Stimulated activated naive B cell treated with anti-CD40 and anti-IgM and Interleukin-4, amounts not matched to agents 10 μg/mL and 1 μg/mL and 100 μg/mL, for 72 hours (primary cell): ENCODE results near the gene IFTAP.
"Not testable (repeated sequence)": the region's sequence is repeated elsewhere in the genome, so short reads cannot be mapped to it uniquely, and the experiment has no call there.

ENCODE experiments used
- ATAC-seq, 2 donors: fragments of 150-1000 bp; cut with Tn5 transposase; replicated peaks; 2 replicates each; pipeline ENCODE4 v1.10.0; 2021; ENCODE audit warnings: moderate library complexity in 1 of 2
- DNase-seq: peaks from one replicate; pipeline ENCODE4 v3.0.0; 2021
- H3K27ac Mint-ChIP-seq: one replicate; pipeline ENCODE4 v1.8.0; 2022; ENCODE audit warnings: mild to moderate bottlenecking, mixed read lengths
- H3K27me3 Mint-ChIP-seq, 2 donors: one replicate each; pipeline ENCODE4 v1.8.0; 2022; ENCODE audit warnings: mixed read lengths in 2 of 2
- H3K36me3 Mint-ChIP-seq, 2 donors: one replicate each; pipeline ENCODE4 v1.8.0; 2022; ENCODE audit warnings: mixed read lengths in 2 of 2, mild to moderate bottlenecking in 1 of 2
- H3K4me1 Mint-ChIP-seq, 2 donors: one replicate each; pipeline ENCODE4 v1.8.0; 2022; ENCODE audit warnings: mixed read lengths in 2 of 2, mild to moderate bottlenecking in 1 of 2
- H3K4me3 Mint-ChIP-seq, 2 donors: one replicate each; pipeline ENCODE4 v1.8.0; 2022; ENCODE audit warnings: mild to moderate bottlenecking in 2 of 2, mixed read lengths in 2 of 2, moderate library complexity in 1 of 2
- H3K9me3 Mint-ChIP-seq, 2 donors: one replicate each; pipeline ENCODE4 v1.8.0; 2022; ENCODE audit warnings: mixed read lengths in 2 of 2, mild to moderate bottlenecking in 1 of 2

IFTAP gene, protein sequence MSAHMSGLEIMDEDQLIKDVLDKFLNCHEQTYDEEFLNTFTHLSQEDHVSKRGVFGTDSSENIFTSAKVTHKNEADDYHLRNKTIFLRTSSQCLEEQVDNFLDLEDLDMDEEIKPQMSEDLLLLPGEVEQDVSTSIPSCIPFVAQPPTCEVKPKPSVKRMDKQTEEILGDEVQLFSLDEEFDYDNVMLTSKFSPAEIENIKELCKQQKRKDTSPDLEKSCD

DNA sequence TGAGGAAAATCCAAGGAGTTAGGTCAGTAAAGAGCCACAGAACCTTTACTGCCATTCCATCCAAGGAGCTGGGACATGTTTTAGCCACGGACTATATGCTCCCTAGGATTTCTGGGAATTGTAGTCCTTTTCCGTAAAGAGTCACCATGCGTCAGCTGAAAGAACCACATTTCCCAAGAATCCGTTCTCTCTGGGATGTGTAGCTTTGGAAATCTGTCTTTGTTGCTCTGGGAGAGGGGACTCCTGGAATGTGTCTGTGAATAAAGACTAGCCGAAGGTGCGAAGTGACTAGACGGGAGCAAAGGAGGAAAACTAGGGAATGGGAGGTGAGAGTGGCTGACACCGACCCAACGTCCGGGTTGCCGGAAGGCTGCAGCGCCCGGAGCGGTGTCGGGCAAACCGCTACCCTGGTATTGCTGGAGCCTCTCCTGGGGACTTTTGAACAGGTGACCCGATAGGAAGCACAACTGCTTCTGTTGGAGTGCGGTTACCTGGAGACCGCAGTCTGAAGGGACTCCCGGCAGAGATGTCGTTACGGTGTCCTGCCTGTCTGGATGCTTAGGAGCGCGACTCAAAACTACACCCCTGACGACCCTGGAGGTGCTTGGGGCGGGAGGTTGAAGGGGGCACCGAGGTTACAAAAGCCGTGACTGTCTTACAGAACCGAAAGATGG, at the start of gene IFTAP:
Gene IFTAP (plus strand): TSS at position 187 of the 674 bp plus-strand sequence. CDS start 15,602 bp downstream, outside the sequence.
- H3K9me3 Mint-ChIP-seq: no peaks in the 10 kb centered on the region
- DNase-seq (peak; percentile 15), ATAC-seq (peak; percentile 84 to 91)
- peaks cover 21 to 28% of the 10 kb centered on the region in 2 donors for H3K27me3 Mint-ChIP-seq
- peak within 1 kb of the TSS; percentile 95 to 96 for H3K4me3 Mint-ChIP-seq
- peaks cover 6 to 11% of the 10 kb centered on the region in 2 donors for H3K4me1 Mint-ChIP-seq
- peak within 1 kb of the TSS; percentile 84 for H3K27ac Mint-ChIP-seq
- no peaks in the 10 kb centered on the region for H3K36me3 Mint-ChIP-seq

DNA sequence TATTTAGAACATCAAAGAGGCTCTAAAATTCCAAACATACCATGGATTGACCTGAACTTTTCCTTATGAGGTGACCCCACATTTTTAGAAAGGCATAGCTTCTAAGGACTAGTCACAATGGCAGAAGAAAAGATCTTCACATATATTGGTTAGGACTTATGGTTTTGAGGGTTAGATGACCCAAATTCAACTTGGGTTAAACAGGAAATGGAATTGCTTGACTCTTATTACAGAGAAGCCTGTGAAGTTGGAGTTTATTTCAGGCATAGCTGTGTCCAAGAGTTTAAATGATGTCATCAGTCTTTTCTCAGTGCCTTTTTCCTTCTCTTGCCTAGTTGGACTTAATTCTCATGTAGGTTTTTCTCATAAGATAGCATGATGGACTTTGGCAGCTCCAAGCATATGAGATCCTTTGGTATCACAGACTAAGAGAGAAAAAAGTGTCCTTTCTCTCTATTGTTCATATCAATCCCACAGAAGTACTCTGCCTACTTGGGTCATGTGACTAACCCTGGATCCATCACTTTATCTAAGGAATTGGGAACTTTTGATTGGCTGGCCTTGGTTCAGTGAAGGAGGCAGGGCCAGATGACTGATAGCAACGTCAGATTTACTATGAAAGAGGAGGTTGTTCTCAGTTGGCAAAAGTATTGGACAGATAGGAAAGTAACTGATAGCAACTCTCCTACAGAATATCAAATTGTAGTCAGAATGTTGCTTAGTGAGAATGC, 43.8 kb upstream of the IFTAP start:
- Mint-ChIP-seq H3K27me3 (peaks cover 10 to 16% of the 10 kb centered on the region in 2 donors), H3K9me3 (peaks cover 0 to 5% of the 10 kb centered on the region in 2 donors), H3K4me3 (no peak overlapping the region), H3K27ac (no peak overlapping the region), H3K36me3 (no peaks in the 10 kb centered on the region), H3K4me1 (no peaks in the 10 kb centered on the region)
- DNase-seq (no peak), ATAC-seq (no peak)

DNA sequence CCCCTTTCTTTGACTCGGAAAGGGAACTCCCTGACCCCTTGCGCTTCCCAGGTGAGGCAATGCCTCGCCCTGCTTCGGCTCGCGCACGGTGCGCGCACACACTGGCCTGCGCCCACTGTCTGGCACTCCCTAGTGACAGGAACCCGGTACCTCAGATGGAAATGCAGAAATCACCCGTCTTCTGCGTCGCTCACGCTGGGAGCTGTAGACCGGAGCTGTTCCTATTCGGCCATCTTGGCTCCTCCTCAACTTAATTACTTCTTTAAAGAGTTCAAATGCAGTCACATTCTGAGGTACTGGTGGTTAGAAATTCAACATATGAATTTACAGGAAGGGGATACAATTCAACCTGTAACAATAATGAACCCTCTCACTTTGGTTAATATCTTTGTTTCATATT, 36.9 kb upstream of the IFTAP start:
- not testable (repeated sequence) for H3K27me3 Mint-ChIP-seq, H3K27ac Mint-ChIP-seq, H3K4me3 Mint-ChIP-seq, H3K4me1 Mint-ChIP-seq, ATAC-seq, H3K36me3 Mint-ChIP-seq, DNase-seq
- H3K9me3 Mint-ChIP-seq: peaks cover 7 to 14% of the 10 kb centered on the region in 2 donors

DNA sequence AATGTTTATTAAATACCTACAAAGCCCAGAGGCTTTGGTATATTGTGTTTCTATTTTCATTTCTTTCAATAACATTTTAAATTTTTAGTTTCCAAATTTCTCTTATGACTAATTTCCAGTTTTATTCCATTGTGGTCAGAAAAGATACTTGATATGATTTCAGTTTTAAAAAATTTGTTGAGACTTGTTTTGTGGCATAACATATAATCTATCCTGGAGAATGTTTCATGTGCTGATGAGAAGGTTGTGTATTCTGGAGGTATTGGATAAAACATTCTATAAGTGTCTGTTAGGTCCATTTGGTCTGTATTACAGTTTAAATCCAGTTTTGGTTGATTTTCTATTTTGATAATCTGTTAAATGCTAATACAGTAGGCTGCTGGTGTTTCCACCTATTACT, 36.3 kb upstream of the IFTAP start:
- no peak overlapping the region for H3K4me3 Mint-ChIP-seq
- ATAC-seq (no peak), DNase-seq (no peak)

DNA sequence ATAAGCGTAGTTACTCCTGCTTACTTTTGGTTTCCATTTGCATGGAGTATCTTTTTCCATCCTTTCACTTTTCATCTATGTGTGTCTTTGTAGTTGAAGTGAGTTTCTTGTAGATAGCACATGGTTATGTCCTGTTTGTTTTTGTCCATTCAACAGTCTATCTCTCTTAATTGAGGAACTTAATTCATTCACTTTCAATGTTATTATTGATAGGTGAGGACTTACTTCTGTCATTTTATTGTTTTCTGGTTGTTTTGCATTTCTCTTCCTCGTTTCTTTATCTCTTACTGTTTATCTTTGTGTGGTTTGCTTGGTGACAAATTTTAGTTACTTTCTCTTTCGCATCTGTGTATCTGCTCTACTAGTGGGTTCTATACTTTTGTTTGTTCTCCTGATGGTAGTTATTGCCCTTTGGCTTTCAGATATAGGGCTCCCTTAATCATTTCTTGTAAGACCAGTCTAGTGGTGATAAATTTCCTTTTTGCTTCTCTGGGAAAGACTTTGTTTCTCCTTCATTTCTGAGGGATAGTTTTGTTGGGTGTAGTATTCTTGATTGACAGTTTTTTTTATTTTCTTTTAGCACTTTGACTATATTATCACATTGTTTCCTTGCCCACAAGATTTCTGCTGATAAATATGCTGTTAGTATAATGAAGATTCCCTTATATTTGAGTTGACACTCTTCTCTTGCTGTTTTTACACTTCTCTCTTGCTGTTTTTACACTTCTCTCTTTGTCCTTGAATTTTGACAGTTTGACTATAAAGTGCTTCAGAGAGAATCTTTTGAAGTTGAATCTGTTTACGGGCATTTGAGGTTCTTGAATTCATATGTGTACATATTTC, 35.5 kb upstream of the IFTAP start:
- Mint-ChIP-seq H3K27me3 (peaks cover 0 to 6% of the 10 kb centered on the region in 2 donors), H3K36me3 (peaks cover 0 to 3% of the 10 kb centered on the region in 2 donors), H3K9me3 (peaks cover 7 to 14% of the 10 kb centered on the region in 2 donors), H3K4me1 (peaks cover 0 to 3% of the 10 kb centered on the region in 2 donors), H3K4me3 (peak overlapping the region in 1 of 2 donors; percentile 5), H3K27ac (no peak overlapping the region)
- no peak for DNase-seq
- no peak for ATAC-seq

More for the DNA sequence above, 36.3 kb upstream of the IFTAP start:
- Mint-ChIP-seq H3K4me1 (peaks cover 0 to 3% of the 10 kb centered on the region in 2 donors), H3K9me3 (peaks cover 7 to 14% of the 10 kb centered on the region in 2 donors), H3K36me3 (peaks cover 0 to 3% of the 10 kb centered on the region in 2 donors), H3K27me3 (peaks cover 0 to 6% of the 10 kb centered on the region in 2 donors), H3K27ac (no peak overlapping the region)

DNA sequence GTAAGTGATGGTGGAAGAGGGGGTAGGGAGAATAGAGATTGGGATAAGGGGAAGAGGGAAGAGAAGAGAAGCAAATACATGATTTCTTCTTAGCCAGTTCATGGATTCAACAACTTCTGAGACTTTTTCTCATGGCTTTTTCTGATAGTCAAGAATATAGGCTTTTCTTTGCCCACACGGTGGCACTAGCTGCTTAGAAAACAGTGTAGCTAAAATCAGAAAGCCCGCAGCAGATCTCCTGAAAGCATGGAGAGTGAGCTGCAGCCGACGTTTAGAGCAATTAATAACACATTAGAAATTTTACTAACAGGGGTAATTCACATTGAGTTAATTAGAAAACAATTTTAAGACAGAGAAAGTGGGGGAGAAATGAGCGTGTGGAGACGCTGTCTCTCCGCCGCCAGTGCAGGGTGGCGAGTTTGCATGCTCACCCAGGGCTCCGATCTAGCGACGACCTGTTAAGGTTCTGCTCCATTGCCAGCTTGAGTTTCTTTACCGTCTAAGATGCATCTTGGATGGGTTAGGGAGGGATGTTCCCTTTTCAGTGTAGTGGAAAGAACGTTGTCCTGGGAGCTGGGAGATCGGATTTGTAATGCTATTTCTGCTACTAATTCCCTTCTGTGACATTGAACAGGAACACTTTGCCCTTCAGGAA, 29.8 kb upstream of the IFTAP start:
- peak; percentile 80 to 86 for ATAC-seq
- Mint-ChIP-seq H3K27ac (no peak overlapping the region), H3K4me3 (peak overlapping the region; percentile 78 to 82), H3K4me1 (peaks cover 5 to 11% of the 10 kb centered on the region in 2 donors), H3K27me3 (peaks cover 26 to 34% of the 10 kb centered on the region in 2 donors), H3K9me3 (peaks cover 2 to 6% of the 10 kb centered on the region in 2 donors), H3K36me3 (no peaks in the 10 kb centered on the region)
- DNase-seq: peak; percentile 11

DNA sequence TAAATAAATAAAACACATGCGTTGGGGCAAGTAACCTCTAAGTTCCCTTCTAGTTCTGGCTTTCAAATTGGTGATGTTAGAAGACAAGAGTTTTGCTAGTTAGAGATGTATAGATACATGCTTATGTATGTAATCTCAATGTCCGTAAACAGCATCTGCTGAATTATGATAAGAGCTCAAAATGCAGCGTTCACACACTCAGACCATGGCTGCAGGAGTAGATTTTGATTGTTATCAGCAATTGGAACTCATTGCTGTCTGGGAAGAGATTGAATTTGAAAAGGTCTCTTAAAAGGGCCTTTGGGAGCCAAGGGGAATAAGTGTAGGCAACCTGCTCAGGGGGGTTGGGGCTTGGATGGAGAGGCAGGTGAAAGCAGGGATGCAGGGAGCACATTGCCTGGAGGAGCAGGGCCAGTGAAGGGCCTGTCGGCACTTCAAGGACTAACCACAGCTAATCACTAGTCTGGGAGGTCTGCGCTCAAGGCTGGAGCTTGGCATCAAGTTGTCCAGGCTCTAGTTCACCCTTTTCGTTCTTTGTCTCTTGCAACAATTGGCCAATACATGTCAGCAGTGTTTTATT, 29.2 kb upstream of the IFTAP start:
- ATAC-seq (no peak), DNase-seq (no peak)
- H3K4me1 Mint-ChIP-seq: peaks cover 5 to 11% of the 10 kb centered on the region in 2 donors
- H3K27ac Mint-ChIP-seq: no peak overlapping the region
- H3K9me3 Mint-ChIP-seq: peaks cover 0 to under 1% of the 10 kb centered on the region in 2 donors
- no peaks in the 10 kb centered on the region for H3K36me3 Mint-ChIP-seq
- peak overlapping the region in 1 of 2 donors; percentile 82 for H3K4me3 Mint-ChIP-seq
- H3K27me3 Mint-ChIP-seq: peaks cover 26 to 30% of the 10 kb centered on the region in 2 donors

DNA sequence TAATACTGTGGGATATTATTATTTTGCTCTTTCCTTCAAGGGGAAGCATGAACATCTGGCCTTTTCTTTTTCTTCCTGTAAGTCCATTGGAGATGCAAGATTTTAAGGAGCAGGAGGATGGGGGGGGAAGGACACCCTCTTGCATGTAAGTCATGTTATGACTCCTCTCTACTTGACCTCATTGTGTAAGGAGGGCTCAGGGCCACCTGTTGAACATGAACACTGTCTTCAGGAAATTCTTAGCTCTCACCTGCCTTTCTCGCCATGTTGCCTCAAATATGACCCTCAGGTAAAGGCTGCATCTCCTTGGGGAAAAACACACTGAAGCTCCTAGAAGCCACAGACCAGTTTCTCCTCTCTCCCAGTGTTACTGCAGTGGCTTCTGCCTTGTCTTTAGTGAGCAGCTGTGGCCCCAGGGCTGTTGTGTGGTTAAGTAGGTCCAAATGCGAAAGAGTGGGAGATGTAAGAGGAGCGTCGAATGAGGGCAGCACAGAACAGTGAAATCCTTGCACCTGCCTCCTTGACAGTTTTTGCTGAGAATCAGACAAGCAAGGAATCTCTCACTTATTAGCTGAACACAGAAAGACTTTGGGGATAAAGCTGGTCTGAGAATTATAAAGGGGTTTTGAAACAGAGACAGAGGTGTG, 27.8 kb upstream of the IFTAP start:
- H3K9me3 Mint-ChIP-seq: no peaks in the 10 kb centered on the region
- no peak overlapping the region for H3K4me3 Mint-ChIP-seq
- ATAC-seq: no peak
- H3K4me1 Mint-ChIP-seq: peaks cover 5 to 18% of the 10 kb centered on the region in 2 donors
- no peak for DNase-seq
- H3K27ac Mint-ChIP-seq: no peak overlapping the region
- H3K27me3 Mint-ChIP-seq: peaks cover 34 to 35% of the 10 kb centered on the region in 2 donors
- no peaks in the 10 kb centered on the region for H3K36me3 Mint-ChIP-seq

DNA sequence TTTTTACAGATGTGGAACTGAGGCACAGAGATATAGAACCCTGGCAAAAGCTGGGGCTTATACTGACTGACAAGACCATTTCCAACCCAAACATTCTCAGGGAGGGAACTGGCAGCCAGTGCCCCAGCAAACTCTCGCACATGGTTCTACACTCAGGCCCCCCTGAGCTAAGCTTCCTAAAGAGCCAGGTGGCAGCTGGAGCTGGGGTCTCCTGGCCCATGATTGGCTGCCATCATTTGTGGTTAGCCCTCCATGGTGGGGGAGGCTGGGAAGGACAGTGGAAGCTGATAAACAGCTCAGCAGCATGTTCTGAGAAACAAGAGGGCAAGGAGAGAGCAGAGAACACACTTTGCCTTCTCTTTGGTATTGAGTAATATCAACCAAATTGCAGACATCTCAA, 26.6 kb upstream of the IFTAP start, which contains the start of gene RAG1:
Gene RAG1 (plus strand): TSS at position 314 of the 400 bp plus-strand sequence. CDS start 5,298 bp downstream, outside the sequence.
- DNase-seq (no peak), ATAC-seq (no peak)
- no peaks in the 10 kb centered on the region for H3K36me3 Mint-ChIP-seq
- H3K9me3 Mint-ChIP-seq: no peaks in the 10 kb centered on the region
- no peak within 1 kb of the TSS for H3K27ac Mint-ChIP-seq
- peaks cover 5 to 29% of the 10 kb centered on the region in 2 donors for H3K4me1 Mint-ChIP-seq
- no peak within 1 kb of the TSS for H3K4me3 Mint-ChIP-seq
- peaks cover 43 to 46% of the 10 kb centered on the region in 2 donors for H3K27me3 Mint-ChIP-seq

DNA sequence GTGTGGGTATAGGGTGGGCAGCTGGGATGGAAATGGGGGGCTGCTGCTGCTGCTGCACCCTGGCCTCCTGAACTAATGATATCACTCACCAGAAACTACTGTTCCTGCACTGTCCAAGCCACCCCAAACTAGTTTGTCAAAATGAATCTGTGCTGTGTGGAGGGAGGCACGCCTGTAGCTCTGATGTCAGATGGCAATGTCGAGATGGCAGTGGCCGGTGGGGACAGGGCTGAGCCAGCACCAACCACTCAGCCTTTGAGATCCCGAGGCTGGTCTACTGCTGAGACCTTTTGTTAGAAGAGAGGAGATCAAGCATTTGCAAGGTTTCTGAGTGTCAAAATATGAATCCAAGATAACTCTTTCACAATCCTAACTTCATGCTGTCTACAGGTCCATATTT, 25.2 kb upstream of the IFTAP start:
- no peak overlapping the region for H3K27ac Mint-ChIP-seq
- peak in 1 of 2 donors; percentile 34 for ATAC-seq
- H3K4me3 Mint-ChIP-seq: no peak overlapping the region
- peaks cover 5 to 33% of the 10 kb centered on the region in 2 donors for H3K4me1 Mint-ChIP-seq
- peaks cover 49 to 51% of the 10 kb centered on the region in 2 donors for H3K27me3 Mint-ChIP-seq
- no peak for DNase-seq
- no peaks in the 10 kb centered on the region for H3K9me3 Mint-ChIP-seq
- H3K36me3 Mint-ChIP-seq: no peaks in the 10 kb centered on the region

DNA sequence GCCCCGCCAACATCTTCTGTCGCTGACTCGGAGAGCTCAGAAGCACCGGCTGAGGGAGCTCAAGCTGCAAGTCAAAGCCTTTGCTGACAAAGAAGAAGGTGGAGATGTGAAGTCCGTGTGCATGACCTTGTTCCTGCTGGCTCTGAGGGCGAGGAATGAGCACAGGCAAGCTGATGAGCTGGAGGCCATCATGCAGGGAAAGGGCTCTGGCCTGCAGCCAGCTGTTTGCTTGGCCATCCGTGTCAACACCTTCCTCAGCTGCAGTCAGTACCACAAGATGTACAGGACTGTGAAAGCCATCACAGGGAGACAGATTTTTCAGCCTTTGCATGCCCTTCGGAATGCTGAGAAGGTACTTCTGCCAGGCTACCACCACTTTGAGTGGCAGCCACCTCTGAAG, 19.8 kb upstream of the IFTAP start:
- no peak overlapping the region for H3K4me3 Mint-ChIP-seq
- ATAC-seq (no peak), DNase-seq (no peak)
- H3K36me3 Mint-ChIP-seq: no peaks in the 10 kb centered on the region
- peaks cover 29 to 47% of the 10 kb centered on the region in 2 donors for H3K27me3 Mint-ChIP-seq
- no peaks in the 10 kb centered on the region for H3K9me3 Mint-ChIP-seq
- H3K27ac Mint-ChIP-seq: no peak overlapping the region
- H3K4me1 Mint-ChIP-seq: peaks cover 0 to 25% of the 10 kb centered on the region in 2 donors

DNA sequence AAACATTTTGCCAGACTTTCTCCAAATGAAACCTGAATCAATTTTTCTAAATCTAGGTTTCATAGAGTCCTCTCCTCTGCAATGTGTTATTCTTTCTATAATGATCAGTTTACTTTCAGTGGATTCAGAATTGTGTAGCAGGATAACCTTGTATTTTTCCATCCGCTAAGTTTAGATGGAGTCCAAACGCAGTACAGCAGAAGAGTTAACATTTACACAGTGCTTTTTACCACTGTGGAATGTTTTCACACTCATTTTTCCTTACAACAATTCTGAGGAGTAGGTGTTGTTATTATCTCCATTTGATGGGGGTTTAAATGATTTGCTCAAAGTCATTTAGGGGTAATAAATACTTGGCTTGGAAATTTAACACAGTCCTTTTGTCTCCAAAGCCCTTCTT, 16.9 kb upstream of the IFTAP start:
- ATAC-seq (no peak), DNase-seq (no peak)
- H3K27me3 Mint-ChIP-seq: peaks cover 14 to 36% of the 10 kb centered on the region in 2 donors
- H3K27ac Mint-ChIP-seq: no peak overlapping the region
- H3K4me3 Mint-ChIP-seq: no peak overlapping the region
- peaks cover 0 to 10% of the 10 kb centered on the region in 2 donors for H3K4me1 Mint-ChIP-seq
- H3K9me3 Mint-ChIP-seq: peaks cover 5 to 9% of the 10 kb centered on the region in 2 donors
- peaks cover 4 to 5% of the 10 kb centered on the region in 2 donors for H3K36me3 Mint-ChIP-seq
